ENCODE measurements around the gene AOPEP. TPM values are rescaled to one million over a fixed set of nuclear protein-coding genes. Genes with fewer than 3 reads are reported as not detected.
A peak's percentile ranks its signal among the peaks of the same experiment; 100 is the strongest.

The AOPEP gene
- total and polyA plus RNA-seq, 9 of the 15 experiments (the other 6 are each of a cell fraction or from before 2014, with no cell fraction given) = 4.5 to 19.3 (median 13.5) TPM

- TF ChIP-seq ZMIZ1 (IDR thresholded peaks at IDR 0.05; ENCODE audit: low read depth in 2 of 2, low read length in 2 of 2) (no peak), TEAD4 (IDR thresholded peaks at IDR 0.05; ENCODE audit: low read length) (peak; percentile 72), TEAD4 (CRISPR knock-in tag; IDR thresholded peaks at IDR 0.05; ENCODE audit: borderline replicate concordance) (no peak), MLLT1 (IDR thresholded peaks at IDR 0.05) (no peak), ARNT (IDR thresholded peaks at IDR 0.05) (no peak), ZEB2 (IDR thresholded peaks at IDR 0.05) (no peak), USF1 (CRISPR knock-in tag; IDR thresholded peaks at IDR 0.05) (no peak), FUS (optimal IDR thresholded peaks at IDR 0.05; ENCODE audit: low read depth, low read length) (no peak), ZNF583 (CRISPR knock-in tag; IDR thresholded peaks at IDR 0.05) (no peak), TAL1 (IDR thresholded peaks at IDR 0.05) (peak; percentile 55; the same call in 1 of the 2 replicates), ARID3A (IDR thresholded peaks at IDR 0.05; ENCODE audit: borderline replicate concordance, low read depth, low read length) (no peak), IRF9 (tag; IDR thresholded peaks at IDR 0.05) (no peak), ZNF57 (CRISPR knock-in tag; IDR thresholded peaks at IDR 0.05) (no peak), GTF2E2 (tag; IDR thresholded peaks at IDR 0.05) (no peak), ATF7 (IDR thresholded peaks at IDR 0.05) (no peak), TAF1 (IDR thresholded peaks at IDR 0.05; ENCODE audit: control insufficient read depth, extremely low read depth, insufficient read depth, low read length, severe bottlenecking) (no peak), ILF3 (IDR thresholded peaks at IDR 0.05; ENCODE audit: borderline replicate concordance) (no peak), HNRNPH1 (optimal IDR thresholded peaks at IDR 0.05; ENCODE audit: low read depth, low read length) (no peak), ZNF766 (CRISPR knock-in tag; conservative IDR thresholded peaks at IDR 0.05) (no peak), EP300 (IDR thresholded peaks at IDR 0.05; ENCODE audit: low read length) (peak; percentile 41; the same call in 1 of the 2 replicates), XRCC4 (IDR thresholded peaks at IDR 0.05; ENCODE audit: extremely low read depth, insufficient read depth, insufficient read length) (no peak), KLF16 (IDR thresholded peaks at IDR 0.05) (no peak; the same call in 1 of the 2 replicates)
Observed at GRCh38 chr9:94780516-94780950, 54.0 kb downstream of the AOPEP start (continued).

All from K562 (cell line).